Measurements from ENCODE around the gene DYTN.
"Not testable (repeated sequence)": the region's sequence is repeated elsewhere in the genome, so short reads cannot be mapped to it uniquely, and the experiment has no call there.

DYTN gene

GRCh38 chr2:206718296-206718695, at the start of gene DYTN:
Gene DYTN (minus strand): TSS chr2:206718396. CDS start chr2:206718279, 117 bp downstream.
- DNase-seq, result no peak

GRCh38 chr2:206766057-206766930, 48.1 kb upstream of the DYTN start:
- DNase-seq, result no peak

GRCh38 chr2:206765242-206766056, 47.3 kb upstream of the DYTN start, which contains the start of the genes FASTKD2 and MDH1B:
Gene FASTKD2 (plus strand): TSS chr2:206765606. CDS start chr2:206766694, 1,088 bp downstream.
Gene MDH1B (minus strand): TSS chr2:206765328. CDS start chr2:206765271, 57 bp downstream.
- DNase-seq, result peak; percentile 94

GRCh38 chr2:206764673-206765241, 46.6 kb upstream of the DYTN start:
- DNase-seq, result no peak

- DNase-seq, result no peak
Measured at GRCh38 chr2:206756816-206757215, 38.6 kb upstream of the DYTN start.

GRCh38 chr2:206740800-206741199, 22.6 kb upstream of the DYTN start:
- DNase-seq, result no peak

GRCh38 chr2:206739271-206739670, 21.1 kb upstream of the DYTN start:
- DNase-seq, result no peak

GRCh38 chr2:206736935-206737334, 18.7 kb upstream of the DYTN start:
- DNase-seq, result no peak

- DNase-seq, result no peak
Measured at GRCh38 chr2:206733341-206733740, 15.1 kb upstream of the DYTN start.

- peak; percentile 7 for DNase-seq
Measured at GRCh38 chr2:206728277-206729199, 10.3 kb upstream of the DYTN start.

GRCh38 chr2:206727287-206727686, 9.1 kb upstream of the DYTN start:
- DNase-seq, result no peak

GRCh38 chr2:206723288-206723687, 5.1 kb upstream of the DYTN start:
- no peak for DNase-seq

GRCh38 chr2:206721256-206721920, 3.2 kb upstream of the DYTN start:
- DNase-seq, result no peak

GRCh38 chr2:206716623-206717022, 1.6 kb downstream of the DYTN start:
- no peak for DNase-seq

- not testable (repeated sequence) for DNase-seq
Measured at GRCh38 chr2:206715183-206715582, 3.0 kb downstream of the DYTN start.

- DNase-seq, result no peak
Measured at GRCh38 chr2:206713746-206714145, 4.5 kb downstream of the DYTN start.

- DNase-seq, result no peak
Measured at GRCh38 chr2:206708286-206708685, 9.9 kb downstream of the DYTN start.

GRCh38 chr2:206707164-206707701, 11.0 kb downstream of the DYTN start:
- DNase-seq, result no peak

GRCh38 chr2:206701952-206702605, 16.1 kb downstream of the DYTN start:
- no peak for DNase-seq

- DNase-seq, result no peak
Measured at GRCh38 chr2:206700156-206700555, 18.0 kb downstream of the DYTN start.

- DNase-seq, result no peak
Measured at GRCh38 chr2:206698811-206699210, 19.4 kb downstream of the DYTN start.
